ENCODE measurements around the gene MS4A13. TPM values are rescaled to one million over a fixed set of nuclear protein-coding genes. Genes with fewer than 3 reads are reported as not detected.
"Not testable (repeated sequence)": the region's sequence is repeated elsewhere in the genome, so short reads cannot be mapped to it uniquely, and the experiment has no call there.

MS4A13 gene
- total and polyA plus RNA-seq, 7 donors: not detected

GRCh38 chr11:60528934-60529333 is 13.7 kb downstream of the MS4A13 start:
- H3K9me3 ChIP-seq: no peaks in the 10 kb centered on the region
- no peaks in the 10 kb centered on the region for H3K4me1 ChIP-seq
- H3K36me3 ChIP-seq (ENCODE audit: insufficient read depth in 1 of 2, low read depth in 1 of 2): no peaks in the 10 kb centered on the region
- no peak overlapping the region for H3K4me3 ChIP-seq
- no peak overlapping the region for H3K27ac ChIP-seq
- DNase-seq: no peak
- intact Hi-C loops (cut with DNase I): no loop called here
- 41 to 58% (median 51%) methylated on average over 1 of the region's 1 CpG for WGBS, 3 donors
- ATAC-seq: no peak
- H3K27me3 ChIP-seq (ENCODE audit: insufficient read depth in 3 of 3, low read length in 2 of 3): no peaks in the 10 kb centered on the region
- TF ChIP-seq CTCF (IDR thresholded peaks at IDR 0.05): no peak

- H3K27ac ChIP-seq: no peak overlapping the region
- ATAC-seq: no peak
- 89 to 94% (median 93%) methylated on average over 3 of the region's 3 CpGs for WGBS, 3 donors
Observed at GRCh38 chr11:60530454-60531100, 15.4 kb downstream of the MS4A13 start.

GRCh38 chr11:60532383-60532782 is 17.2 kb downstream of the MS4A13 start:
- H3K4me1 ChIP-seq; intact Hi-C loops (cut with DNase I); H3K36me3 ChIP-seq (ENCODE audit: insufficient read depth in 1 of 2, low read depth in 1 of 2); H3K9me3 ChIP-seq; ATAC-seq; H3K27ac ChIP-seq; DNase-seq; H3K27me3 ChIP-seq (ENCODE audit: insufficient read depth in 3 of 3, low read length in 2 of 3); H3K4me3 ChIP-seq: not testable (repeated sequence)
- 80 to 93% (median 88%) methylated on average over 11 to 17 of the region's 18 CpGs for WGBS, 3 donors

More at GRCh38 chr11:60530454-60531100, 15.4 kb downstream of the MS4A13 start:
- intact Hi-C loops (cut with DNase I): no loop called here
- Histone ChIP-seq H3K27me3 (ENCODE audit: insufficient read depth in 3 of 3, low read length in 2 of 3) (no peaks in the 10 kb centered on the region), H3K4me1 (no peaks in the 10 kb centered on the region), H3K4me3 (no peak overlapping the region), H3K9me3 (no peaks in the 10 kb centered on the region), H3K36me3 (ENCODE audit: insufficient read depth in 1 of 2, low read depth in 1 of 2) (no peaks in the 10 kb centered on the region)
- no peak for TF ChIP-seq CTCF (IDR thresholded peaks at IDR 0.05)
- no peak for DNase-seq

- H3K4me3 ChIP-seq; H3K36me3 ChIP-seq (ENCODE audit: insufficient read depth in 1 of 2, low read depth in 1 of 2); H3K27ac ChIP-seq; H3K9me3 ChIP-seq; intact Hi-C loops (cut with DNase I); ATAC-seq; H3K27me3 ChIP-seq (ENCODE audit: insufficient read depth in 3 of 3, low read length in 2 of 3); H3K4me1 ChIP-seq; DNase-seq: not testable (repeated sequence)
Observed at GRCh38 chr11:60538627-60539026, 23.4 kb downstream of the MS4A13 start.

GRCh38 chr11:60544077-60544476 is 28.9 kb downstream of the MS4A13 start:
- H3K4me3 ChIP-seq: no peak overlapping the region
- H3K36me3 ChIP-seq (ENCODE audit: insufficient read depth in 1 of 2, low read depth in 1 of 2): no peaks in the 10 kb centered on the region
- DNase-seq: no peak
- ATAC-seq: no peak
- 75 to 81% (median 80%) methylated on average over 5 of the region's 5 CpGs for WGBS, 3 donors
- peaks cover 6% of the 10 kb centered on the region for H3K9me3 ChIP-seq
- no peak for TF ChIP-seq CTCF (IDR thresholded peaks at IDR 0.05)
- no peaks in the 10 kb centered on the region for H3K27me3 ChIP-seq (ENCODE audit: insufficient read depth in 3 of 3, low read length in 2 of 3)
- H3K4me1 ChIP-seq: no peaks in the 10 kb centered on the region
- intact Hi-C loops (cut with DNase I): no loop called here
- no peak overlapping the region for H3K27ac ChIP-seq

- Histone ChIP-seq H3K27me3 (ENCODE audit: insufficient read depth in 3 of 3, low read length in 2 of 3) (no peaks in the 10 kb centered on the region), H3K9me3 (peaks cover 18% of the 10 kb centered on the region)
Observed at GRCh38 chr11:60561254-60561653, 46.1 kb downstream of the MS4A13 start.

More at GRCh38 chr11:60561254-60561653, 46.1 kb downstream of the MS4A13 start:
- 34 to 41% (median 37%) methylated on average over 2 of the region's 2 CpGs for WGBS, 3 donors
- Histone ChIP-seq H3K27ac (no peak overlapping the region), H3K4me1 (no peaks in the 10 kb centered on the region), H3K36me3 (ENCODE audit: insufficient read depth in 1 of 2, low read depth in 1 of 2) (no peaks in the 10 kb centered on the region), H3K4me3 (no peak overlapping the region)
- intact Hi-C loops (cut with DNase I): no loop called here
- DNase-seq (no peak), ATAC-seq (no peak)
- TF ChIP-seq CTCF (IDR thresholded peaks at IDR 0.05): no peak
